KOPT-K1 (cell line): ENCODE data around the gene PYM1.
A peak's percentile ranks its signal among the peaks of the same experiment; 100 is the strongest.

Experiments
- H3K27ac ChIP-seq: fragments of 200-600 bp; sonication (generic); 2 replicates; pipeline ENCODE4 v1.5.1; 2016; ENCODE audit warnings: antibody characterized with exemption, mild to moderate bottlenecking, low read depth, low read length; ENCODE audit not compliant: poor library complexity, severe bottlenecking
- H3K36me3 ChIP-seq: fragments of 200-600 bp; sonication (generic); 2 replicates; pipeline ENCODE4 v1.5.1; 2017; ENCODE audit warnings: antibody characterized with exemption, mild to moderate bottlenecking, low read length, moderate library complexity; ENCODE audit not compliant: insufficient read depth
- H3K9me3 ChIP-seq: fragments of 200-600 bp; sonication (generic); 2 replicates; pipeline ENCODE4 v1.5.1; 2017; ENCODE audit warnings: antibody characterized with exemption, low read length, mild to moderate bottlenecking; ENCODE audit not compliant: insufficient read depth, poor library complexity, severe bottlenecking

Gene PYM1

GRCh38 chr12:55927588-55928502 lies at the start of gene PYM1:
PYM1 (minus strand) TSS chr12:55927894; CDS start chr12:55927761, 133 bp downstream.
- H3K36me3 ChIP-seq, result peaks cover 11% of the 10 kb centered on the region
- peak within 1 kb of the TSS; percentile 98 for H3K27ac ChIP-seq
- H3K9me3 ChIP-seq, result no peaks in the 10 kb centered on the region

DNA sequence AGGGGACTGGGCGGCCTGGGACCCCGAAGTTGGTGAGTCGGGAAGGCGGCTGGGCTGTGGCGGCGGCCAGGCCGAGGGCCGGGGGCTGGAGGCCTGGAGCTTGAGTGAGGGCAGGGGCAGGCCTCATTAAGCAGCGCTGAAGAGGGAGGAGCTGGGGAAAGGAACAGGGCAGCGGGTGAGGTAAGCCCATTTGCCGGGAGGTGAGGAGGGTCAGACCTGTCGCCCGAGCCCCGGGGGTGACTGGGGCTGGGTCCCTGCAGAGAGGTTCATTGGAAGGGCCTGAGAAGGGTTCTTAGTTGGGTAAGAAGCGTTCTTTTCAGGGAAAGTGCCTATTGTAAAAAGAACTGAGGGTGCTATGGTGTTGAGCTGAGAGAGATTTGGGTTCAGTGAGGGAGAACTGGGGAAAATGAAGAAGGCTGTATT lies 46.6 kb upstream of the PYM1 start:
- H3K9me3 ChIP-seq, result no peaks in the 10 kb centered on the region
- peaks cover 48% of the 10 kb centered on the region for H3K36me3 ChIP-seq
- peak overlapping the region; percentile 80 for H3K27ac ChIP-seq

DNA sequence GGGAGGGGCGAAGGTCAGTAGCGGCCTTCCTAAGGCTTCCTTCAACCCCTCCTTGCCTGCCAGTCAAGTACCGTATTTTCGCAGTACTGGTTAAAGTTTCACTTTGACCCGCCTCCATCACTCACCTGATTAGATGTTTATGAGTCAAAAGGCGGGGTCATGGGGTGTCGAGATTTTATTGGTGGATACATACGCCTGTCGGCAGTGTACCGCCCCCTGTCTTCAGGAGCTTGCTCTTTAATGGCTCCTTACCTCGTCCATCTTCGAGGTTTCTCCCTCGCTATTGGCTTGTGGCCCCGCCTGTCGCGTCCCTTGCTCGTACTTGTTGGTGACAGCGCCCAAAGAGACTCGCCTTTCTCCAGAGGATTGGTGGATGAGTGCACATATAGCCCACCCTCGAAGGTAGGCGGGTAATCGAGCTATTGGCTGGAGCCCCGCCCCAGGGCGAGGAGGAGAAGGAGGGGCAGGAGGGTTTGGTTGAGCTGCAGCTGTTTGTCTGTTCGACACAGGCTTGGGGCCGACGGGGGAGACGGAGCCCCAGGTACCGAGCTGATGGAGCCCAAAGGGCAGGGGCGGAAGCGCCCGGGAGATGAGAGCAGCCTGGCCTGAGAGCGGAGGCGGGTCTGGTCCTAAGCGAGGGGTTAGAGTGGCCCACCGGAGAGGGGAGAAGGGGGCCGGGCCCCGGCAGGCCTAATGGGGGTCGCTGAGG lies 46.1 kb upstream of the PYM1 start, which contains the start of gene RAB5B:
TSS of gene RAB5B (plus strand) at position 480 of the 709 bp plus-strand sequence. CDS start 12,883 bp downstream, outside the sequence.
- no peaks in the 10 kb centered on the region for H3K9me3 ChIP-seq
- H3K27ac ChIP-seq, result peak within 1 kb of the TSS; percentile 80
- peaks cover 48% of the 10 kb centered on the region for H3K36me3 ChIP-seq

DNA sequence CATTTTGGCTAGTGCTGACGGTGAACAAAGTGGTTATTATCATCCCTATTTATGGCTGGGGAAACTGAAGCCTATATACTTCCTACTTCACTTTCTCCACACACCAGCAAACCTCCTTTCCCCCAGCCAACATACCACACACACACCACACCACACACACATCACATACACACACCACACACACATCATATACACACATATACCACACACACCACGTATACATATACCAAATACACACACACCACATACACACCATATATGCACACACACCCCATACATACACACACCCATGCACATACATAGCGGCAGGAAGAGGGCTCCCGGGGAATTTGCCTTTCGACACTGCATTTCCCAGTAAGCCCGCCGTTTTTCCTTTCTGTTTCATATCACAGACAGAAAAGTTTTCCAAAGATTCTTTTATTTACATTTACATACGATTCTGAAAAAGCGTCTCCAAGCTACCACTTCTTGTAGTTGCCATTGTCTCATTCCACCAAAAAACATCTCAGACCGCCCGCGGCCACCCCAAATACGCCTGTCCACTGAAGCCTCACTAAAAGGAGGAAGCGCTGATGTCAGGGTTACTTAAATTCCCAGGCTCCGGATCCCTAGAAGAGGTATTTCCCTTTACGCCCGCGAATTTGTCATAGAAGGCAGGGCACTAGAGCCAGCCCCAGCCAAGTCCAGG lies 45.4 kb upstream of the PYM1 start:
- no peaks in the 10 kb centered on the region for H3K9me3 ChIP-seq
- peak overlapping the region; percentile 69 for H3K27ac ChIP-seq
- H3K36me3 ChIP-seq, result peaks cover 53% of the 10 kb centered on the region

DNA sequence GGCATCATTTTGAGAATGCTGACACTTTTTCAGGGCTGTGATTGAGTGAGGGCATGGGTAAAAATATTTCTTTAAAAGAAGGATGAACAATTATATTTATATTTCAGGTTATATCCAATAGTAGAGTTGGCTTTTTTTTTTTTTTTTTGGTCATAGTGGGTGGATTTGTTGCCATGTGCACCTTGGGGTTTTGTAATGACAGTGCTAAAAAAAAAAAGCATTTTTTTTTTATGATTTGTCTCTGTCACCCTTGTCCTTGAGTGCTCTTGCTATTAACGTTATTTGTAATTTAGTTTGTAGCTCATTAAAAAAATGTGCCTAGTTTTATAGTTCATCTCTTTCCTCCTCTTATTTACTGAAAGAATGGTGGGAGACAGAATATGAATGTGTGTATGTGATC lies 44.8 kb upstream of the PYM1 start:
- H3K36me3 ChIP-seq, result peaks cover 58% of the 10 kb centered on the region

DNA sequence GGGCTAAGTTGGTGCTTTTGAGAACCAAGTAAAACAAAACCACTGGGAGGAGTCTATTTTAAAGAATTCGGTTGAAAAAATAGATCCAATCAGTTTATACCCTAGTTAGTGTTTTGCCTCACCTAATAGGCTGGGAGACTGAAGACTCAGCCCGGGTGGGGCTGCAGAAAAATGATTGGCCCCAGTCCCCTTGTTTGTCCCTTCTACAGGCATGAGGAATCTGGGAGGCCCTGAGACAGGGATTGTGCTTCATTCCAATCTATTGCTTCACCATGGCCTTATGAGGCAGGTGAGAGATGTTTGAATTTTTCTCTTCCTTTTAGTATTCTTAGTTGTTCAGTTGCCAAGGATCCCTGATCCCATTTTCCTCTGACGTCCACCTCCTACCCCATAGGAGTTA lies 44.3 kb upstream of the PYM1 start:
- Histone ChIP-seq H3K9me3 (no peaks in the 10 kb centered on the region), H3K36me3 (peaks cover 57% of the 10 kb centered on the region), H3K27ac (peak overlapping the region; percentile 10)

More for the DNA sequence above, 44.8 kb upstream of the PYM1 start:
- Histone ChIP-seq H3K9me3 (no peaks in the 10 kb centered on the region), H3K27ac (peak overlapping the region; percentile 69)

- H3K36me3 ChIP-seq, result peaks cover 47% of the 10 kb centered on the region
- H3K9me3 ChIP-seq, result no peaks in the 10 kb centered on the region
- H3K27ac ChIP-seq, result no peak overlapping the region
Measured at GRCh38 chr12:55970775-55971174, 43.1 kb upstream of the PYM1 start.

- H3K36me3 ChIP-seq, result peaks cover 47% of the 10 kb centered on the region
- no peaks in the 10 kb centered on the region for H3K9me3 ChIP-seq
- H3K27ac ChIP-seq, result no peak overlapping the region
Measured at GRCh38 chr12:55969356-55969755, 41.7 kb upstream of the PYM1 start.

DNA sequence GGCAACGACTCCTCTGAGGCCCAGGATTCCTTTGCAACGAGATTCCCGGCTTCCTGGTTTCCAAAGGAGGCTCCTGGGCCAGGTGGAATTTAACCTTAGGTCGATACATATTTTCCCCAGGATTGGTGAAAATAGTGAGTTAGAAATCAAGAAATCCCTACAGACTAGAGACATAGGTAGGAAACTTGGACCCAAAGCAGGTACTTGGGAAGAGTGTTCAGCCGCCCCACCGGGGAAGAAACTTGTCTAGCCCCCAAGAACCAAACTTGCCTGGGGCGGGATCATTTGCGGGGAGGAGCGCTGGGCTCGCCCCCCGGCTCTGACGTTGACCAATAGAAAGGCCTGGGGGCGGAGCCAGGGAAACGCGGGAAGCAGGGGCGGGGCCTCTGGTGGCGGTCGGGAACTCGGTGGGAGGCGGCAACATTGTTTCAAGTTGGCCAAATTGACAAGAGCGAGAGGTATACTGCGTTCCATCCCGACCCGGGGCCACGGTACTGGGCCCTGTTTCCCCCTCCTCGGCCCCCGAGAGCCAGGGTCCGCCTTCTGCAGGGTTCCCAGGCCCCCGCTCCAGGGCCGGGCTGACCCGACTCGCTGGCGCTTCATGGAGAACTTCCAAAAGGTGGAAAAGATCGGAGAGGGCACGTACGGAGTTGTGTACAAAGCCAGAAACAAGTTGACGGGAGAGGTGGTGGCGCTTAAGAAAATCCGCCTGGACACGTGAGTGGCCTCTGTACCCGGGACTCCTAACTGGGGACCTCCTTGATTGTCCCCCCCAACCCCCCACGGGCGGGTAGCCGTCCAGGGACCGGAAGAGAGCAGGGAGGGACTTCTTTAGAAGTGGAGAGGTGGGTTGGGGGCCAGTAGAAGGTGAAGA lies 39.0 kb upstream of the PYM1 start, which contains the start of gene CDK2:
TSS of gene CDK2 (plus strand) at position 423 of the 874 bp plus-strand sequence. CDS start at position 602, 179 bp downstream.
- H3K36me3 ChIP-seq, result peaks cover 40% of the 10 kb centered on the region
- peak within 1 kb of the TSS; percentile 85 for H3K27ac ChIP-seq
- H3K9me3 ChIP-seq, result no peaks in the 10 kb centered on the region

DNA sequence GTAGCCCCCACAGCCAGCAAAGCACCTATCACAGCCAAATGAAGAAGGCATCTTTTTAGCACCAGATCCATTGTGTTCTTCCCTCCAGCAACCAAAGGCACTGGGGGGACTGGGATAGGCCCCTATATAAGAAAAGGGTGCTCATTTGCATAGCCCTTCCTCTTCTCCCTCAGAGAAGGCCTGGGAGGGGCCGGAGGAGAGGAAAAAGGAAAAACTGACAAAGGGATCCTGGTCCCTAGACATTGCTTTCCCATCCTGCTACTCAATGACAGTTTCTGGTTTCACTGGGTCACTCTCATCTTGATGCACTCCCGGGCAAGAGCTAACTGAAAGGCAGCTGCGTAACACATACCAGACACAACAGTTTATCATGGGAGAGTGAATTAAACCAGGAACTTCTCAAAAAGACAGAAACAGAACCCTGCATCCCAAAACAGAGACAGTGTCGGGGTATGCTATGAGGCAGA lies 38.3 kb upstream of the PYM1 start, which contains the start of gene PMEL:
TSS of gene PMEL (minus strand) at position 102 of the 467 bp plus-strand sequence. CDS start at position 71, 31 bp downstream.
- H3K9me3 ChIP-seq, result no peaks in the 10 kb centered on the region
- peaks cover 34% of the 10 kb centered on the region for H3K36me3 ChIP-seq
- peak within 1 kb of the TSS; percentile 85 for H3K27ac ChIP-seq

DNA sequence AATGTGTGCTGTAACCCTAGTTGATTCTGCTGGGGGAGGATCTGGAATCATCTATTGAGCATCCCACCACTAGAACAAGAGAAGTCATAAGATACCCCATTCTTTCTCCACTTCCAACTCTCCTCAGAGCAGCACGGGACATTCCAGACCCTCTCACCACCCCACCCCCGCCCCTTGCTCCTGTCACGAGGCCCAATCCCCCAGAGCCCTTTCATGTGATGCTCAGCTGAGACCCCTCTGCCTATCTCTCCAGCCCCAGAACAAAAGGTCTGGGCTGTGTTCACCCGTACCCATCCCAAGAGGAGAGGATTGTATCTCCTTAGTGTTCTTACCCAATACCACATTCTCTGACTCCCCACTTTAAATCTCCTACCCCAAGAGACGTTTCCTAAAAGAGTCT lies 37.5 kb upstream of the PYM1 start:
- H3K9me3 ChIP-seq, result no peaks in the 10 kb centered on the region
- H3K27ac ChIP-seq, result no peak overlapping the region
- peaks cover 26% of the 10 kb centered on the region for H3K36me3 ChIP-seq

- no peak overlapping the region for H3K27ac ChIP-seq
Measured at GRCh38 chr12:55963760-55964159, 36.1 kb upstream of the PYM1 start.

GRCh38 chr12:55957106-55957859 lies 29.6 kb upstream of the PYM1 start:
- H3K36me3 ChIP-seq, result peaks cover 41% of the 10 kb centered on the region
- H3K27ac ChIP-seq, result no peak overlapping the region
- no peaks in the 10 kb centered on the region for H3K9me3 ChIP-seq

More at GRCh38 chr12:55963760-55964159, 36.1 kb upstream of the PYM1 start:
- Histone ChIP-seq H3K36me3 (peaks cover 12% of the 10 kb centered on the region), H3K9me3 (no peaks in the 10 kb centered on the region)
